Effector memory CD4-positive, alpha-beta T cell (primary cell): ENCODE measurements around the gene LYG2.
"Not testable (repeated sequence)": the region's sequence is repeated elsewhere in the genome, so short reads cannot be mapped to it uniquely, and the experiment has no call there.

Experiments
- DNase-seq, 3 donors: peaks; one replicate each; pipeline ENCODE4 v3.0.0-alpha.2; 2020
- H3K27ac ChIP-seq: 2 replicates; pipeline ENCODE4 v1.7.0; 2013; ENCODE audit warnings: mild to moderate bottlenecking, low read length, moderate library complexity; ENCODE audit not compliant: insufficient read depth, poor library complexity, severe bottlenecking
- H3K27me3 ChIP-seq: replicated peaks from 2 replicates; pipeline ENCODE4 v1.7.0; 2013; ENCODE audit warnings: mild to moderate bottlenecking, low read length; ENCODE audit not compliant: insufficient read depth, control insufficient read depth, poor library complexity, severe bottlenecking
- H3K36me3 ChIP-seq: 2 replicates; pipeline ENCODE4 v1.7.0; 2013; ENCODE audit warnings: mild to moderate bottlenecking, low read length, moderate library complexity; ENCODE audit not compliant: control insufficient read depth, insufficient read depth
- H3K4me1 ChIP-seq: 2 replicates; pipeline ENCODE4 v1.7.0; 2013; ENCODE audit warnings: low read length, mild to moderate bottlenecking; ENCODE audit not compliant: control insufficient read depth, insufficient read depth, poor library complexity, severe bottlenecking
- H3K4me3 ChIP-seq: 2 replicates; pipeline ENCODE4 v1.7.0; 2013; ENCODE audit warnings: low read length, low read depth, mild to moderate bottlenecking; ENCODE audit not compliant: insufficient read depth, poor library complexity, severe bottlenecking
- H3K9me3 ChIP-seq: 2 replicates; pipeline ENCODE4 v1.7.0; 2013; ENCODE audit warnings: mild to moderate bottlenecking, low read length, moderate library complexity; ENCODE audit not compliant: control insufficient read depth
- total RNA-seq, 3 donors: gene quantifications; one replicate each; lab custom pipeline; 2026; lab: John Stamatoyannopoulos, UW

The LYG2 gene, protein sequence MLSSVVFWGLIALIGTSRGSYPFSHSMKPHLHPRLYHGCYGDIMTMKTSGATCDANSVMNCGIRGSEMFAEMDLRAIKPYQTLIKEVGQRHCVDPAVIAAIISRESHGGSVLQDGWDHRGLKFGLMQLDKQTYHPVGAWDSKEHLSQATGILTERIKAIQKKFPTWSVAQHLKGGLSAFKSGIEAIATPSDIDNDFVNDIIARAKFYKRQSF
- 0 reads per million in 3 donors for total RNA-seq

GRCh38 chr2:99255491-99256318 is at the start of gene LYG2:
TSS of gene LYG2 (minus strand) at chr2:99255666. CDS start at chr2:99254260, 1,406 bp downstream.
- no peaks in the 10 kb centered on the region for H3K4me1 ChIP-seq
- DNase-seq = no peak
- no peaks in the 10 kb centered on the region for H3K9me3 ChIP-seq
- H3K27ac ChIP-seq = no peak within 1 kb of the TSS
- no peaks in the 10 kb centered on the region for H3K36me3 ChIP-seq
- H3K4me3 ChIP-seq = no peak within 1 kb of the TSS
- no peaks in the 10 kb centered on the region for H3K27me3 ChIP-seq

- H3K9me3 ChIP-seq, H3K36me3 ChIP-seq, H3K27ac ChIP-seq, H3K4me3 ChIP-seq, DNase-seq, H3K4me1 ChIP-seq, H3K27me3 ChIP-seq: not testable (repeated sequence)
These were observed 45.6 kb upstream of the LYG2 start, which contains the start of gene LYG1 for GRCh38 chr2:99301097-99301496. TSS of gene LYG1 (minus strand) at chr2:99301197. CDS start at chr2:99295670, 5,527 bp downstream.

GRCh38 chr2:99299580-99299979 is 44.1 kb upstream of the LYG2 start:
- Histone ChIP-seq H3K4me3 (no peak overlapping the region), H3K36me3 (peaks cover 4% of the 10 kb centered on the region), H3K9me3 (no peaks in the 10 kb centered on the region)

GRCh38 chr2:99297994-99298393 is 42.5 kb upstream of the LYG2 start:
- H3K27ac ChIP-seq = no peak overlapping the region
- no peak for DNase-seq
- H3K4me3 ChIP-seq = no peak overlapping the region
- H3K4me1 ChIP-seq = no peaks in the 10 kb centered on the region
- H3K27me3 ChIP-seq = no peaks in the 10 kb centered on the region
- H3K9me3 ChIP-seq = no peaks in the 10 kb centered on the region
- peaks cover 3% of the 10 kb centered on the region for H3K36me3 ChIP-seq

More at GRCh38 chr2:99299580-99299979, 44.1 kb upstream of the LYG2 start:
- Histone ChIP-seq H3K27ac (no peak overlapping the region), H3K4me1 (no peaks in the 10 kb centered on the region), H3K27me3 (no peaks in the 10 kb centered on the region)
- DNase-seq = no peak

DNA sequence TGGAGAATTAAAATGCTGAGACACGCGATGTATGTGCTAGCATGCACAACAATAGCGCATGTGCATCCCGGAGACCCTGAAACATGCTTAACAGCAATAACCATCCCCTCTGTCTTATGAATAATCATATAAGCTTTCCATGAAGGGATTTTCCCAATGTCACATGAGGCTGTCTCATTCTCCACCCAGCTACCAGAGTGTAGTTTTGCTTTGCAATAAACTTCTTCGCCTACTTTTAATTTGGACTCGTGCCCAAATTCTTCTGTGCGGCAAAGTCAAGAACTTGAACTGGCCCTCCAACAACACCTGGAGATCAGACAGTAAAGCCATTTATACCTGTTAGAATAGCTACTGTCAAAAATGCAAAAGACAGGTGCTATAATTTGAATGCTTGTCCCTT is 30.1 kb upstream of the LYG2 start:
- Histone ChIP-seq H3K36me3 (peaks cover 2% of the 10 kb centered on the region), H3K27me3 (no peaks in the 10 kb centered on the region), H3K4me1 (no peaks in the 10 kb centered on the region), H3K4me3 (no peak overlapping the region), H3K27ac (no peak overlapping the region), H3K9me3 (no peaks in the 10 kb centered on the region)
- DNase-seq = no peak

- H3K4me3 ChIP-seq = no peak overlapping the region
- H3K4me1 ChIP-seq = no peaks in the 10 kb centered on the region
- DNase-seq = no peak
- no peaks in the 10 kb centered on the region for H3K27me3 ChIP-seq
- H3K9me3 ChIP-seq = no peaks in the 10 kb centered on the region
- peaks cover 2% of the 10 kb centered on the region for H3K36me3 ChIP-seq
- H3K27ac ChIP-seq = no peak overlapping the region
These were observed 24.7 kb upstream of the LYG2 start for GRCh38 chr2:99279969-99280695.

- peaks cover 2% of the 10 kb centered on the region for H3K36me3 ChIP-seq
- no peaks in the 10 kb centered on the region for H3K27me3 ChIP-seq
- H3K9me3 ChIP-seq = no peaks in the 10 kb centered on the region
- H3K4me1 ChIP-seq = no peaks in the 10 kb centered on the region
- no peak overlapping the region for H3K27ac ChIP-seq
- DNase-seq = no peak
- H3K4me3 ChIP-seq = no peak overlapping the region
These were observed 23.4 kb upstream of the LYG2 start for GRCh38 chr2:99278793-99279291.

DNA sequence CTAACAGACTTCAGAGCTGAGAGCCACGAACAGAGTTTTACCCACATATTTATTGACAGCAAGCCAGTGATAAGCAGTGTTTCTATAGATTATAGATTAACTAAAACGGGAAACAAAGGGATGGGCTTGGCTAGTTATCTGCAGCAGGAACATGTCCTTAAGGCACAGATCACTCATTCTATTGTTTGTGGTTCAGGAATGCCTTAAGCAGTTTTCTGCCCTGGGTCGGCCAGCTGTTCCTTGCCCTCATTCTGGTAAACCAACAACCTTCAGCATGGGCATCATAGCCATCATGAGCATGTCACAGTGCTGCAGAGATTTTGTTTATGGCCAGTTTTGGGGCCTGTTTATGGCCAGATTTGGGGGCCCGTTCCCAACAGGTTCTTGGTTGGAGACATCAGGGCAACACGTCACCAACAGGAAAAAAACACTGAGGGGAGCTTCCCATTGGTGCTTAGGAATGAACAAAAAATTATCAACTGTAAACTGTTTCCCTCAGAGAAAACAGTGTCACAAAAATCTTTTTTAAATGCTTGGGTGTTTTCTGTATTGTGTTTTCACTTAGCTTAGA is 22.8 kb upstream of the LYG2 start:
- H3K9me3 ChIP-seq, H3K4me3 ChIP-seq, H3K36me3 ChIP-seq, H3K4me1 ChIP-seq, H3K27ac ChIP-seq, H3K27me3 ChIP-seq, DNase-seq: not testable (repeated sequence)

DNA sequence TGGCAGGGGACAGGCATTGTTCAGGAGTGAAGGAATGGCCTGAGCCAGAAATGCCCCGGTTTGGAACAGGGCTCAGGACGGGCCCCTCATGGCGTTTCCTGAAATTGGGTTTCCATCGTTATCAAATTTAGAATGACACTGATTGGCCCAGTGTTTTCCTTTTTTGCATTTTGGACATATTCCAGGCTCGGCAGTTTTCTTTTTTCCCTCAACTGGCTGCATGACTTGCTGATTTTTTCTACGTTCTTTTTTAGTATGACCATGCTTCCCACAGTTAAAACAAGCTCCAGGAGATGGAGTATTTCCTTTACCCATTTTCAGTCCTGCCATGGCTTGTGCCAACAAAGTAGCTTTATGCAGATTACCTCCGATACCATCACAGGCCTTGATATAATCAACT is 20.4 kb upstream of the LYG2 start:
- Histone ChIP-seq H3K36me3 (no peaks in the 10 kb centered on the region), H3K9me3 (no peaks in the 10 kb centered on the region), H3K4me3 (no peak overlapping the region), H3K27me3 (no peaks in the 10 kb centered on the region), H3K4me1 (no peaks in the 10 kb centered on the region), H3K27ac (no peak overlapping the region)
- DNase-seq = no peak
